ENCODE data around the gene TRIOBP.

The TRIOBP gene

GRCh38 chr22:37751449-37752188 is 54.8 kb downstream of the TRIOBP start:
- Histone ChIP-seq H3K27ac (ENCODE audit: low read length) (no peak overlapping the region), H3K36me3 (ENCODE audit: control insufficient read depth, insufficient read depth, low read length) (peaks cover 8% of the 10 kb centered on the region; the same call in 1 of the 2 replicates), H3K27me3 (ENCODE audit: control insufficient read depth, insufficient read depth, low read length) (no peaks in the 10 kb centered on the region), H3K4me1 (ENCODE audit: control insufficient read depth, insufficient read depth, low read length) (0 out of 2 replicates have a peak, but pooled peaks cover 2% of the 10 kb centered on the region), H3K9me3 (ENCODE audit: control insufficient read depth, insufficient read depth, low read length) (no peaks in the 10 kb centered on the region), H3K4me3 (ENCODE audit: low read length) (no peak overlapping the region)
- no CpG with 5 or more reads among the region's 11 CpGs for WGBS (ENCODE audit: insufficient coverage, insufficient read length)
- DNase-seq (ENCODE audit: low read depth, low spot score): no peak

- Histone ChIP-seq H3K27ac (ENCODE audit: low read length) (no peak overlapping the region), H3K27me3 (ENCODE audit: control insufficient read depth, insufficient read depth, low read length) (no peaks in the 10 kb centered on the region), H3K4me1 (ENCODE audit: control insufficient read depth, insufficient read depth, low read length) (no peaks in the 10 kb centered on the region), H3K4me3 (ENCODE audit: low read length) (no peak overlapping the region), H3K36me3 (ENCODE audit: control insufficient read depth, insufficient read depth, low read length) (peaks cover 9% of the 10 kb centered on the region; the same call in 1 of the 2 replicates), H3K9me3 (ENCODE audit: control insufficient read depth, insufficient read depth, low read length) (no peaks in the 10 kb centered on the region)
- no peak for DNase-seq (ENCODE audit: low read depth, low spot score)
- no CpG with 5 or more reads among the region's 17 CpGs for WGBS (ENCODE audit: insufficient coverage, insufficient read length)
Measured at GRCh38 chr22:37752189-37753087, 55.6 kb downstream of the TRIOBP start.

GRCh38 chr22:37753746-37754145 is 56.9 kb downstream of the TRIOBP start:
- no peak overlapping the region for H3K4me3 ChIP-seq (ENCODE audit: low read length)
- no peaks in the 10 kb centered on the region for H3K9me3 ChIP-seq (ENCODE audit: control insufficient read depth, insufficient read depth, low read length)
- no peak overlapping the region for H3K27ac ChIP-seq (ENCODE audit: low read length)
- DNase-seq (ENCODE audit: low read depth, low spot score): no peak
- H3K4me1 ChIP-seq (ENCODE audit: control insufficient read depth, insufficient read depth, low read length): no peaks in the 10 kb centered on the region
- H3K27me3 ChIP-seq (ENCODE audit: control insufficient read depth, insufficient read depth, low read length): no peaks in the 10 kb centered on the region
- peaks cover 19% of the 10 kb centered on the region for H3K36me3 ChIP-seq (ENCODE audit: control insufficient read depth, insufficient read depth, low read length)
- WGBS (ENCODE audit: insufficient coverage, insufficient read length): no CpG with 5 or more reads among the region's 10 CpGs

GRCh38 chr22:37757663-37758062 is 60.8 kb downstream of the TRIOBP start:
- Histone ChIP-seq H3K9me3 (ENCODE audit: control insufficient read depth, insufficient read depth, low read length) (no peaks in the 10 kb centered on the region), H3K4me3 (ENCODE audit: low read length) (no peak overlapping the region), H3K36me3 (ENCODE audit: control insufficient read depth, insufficient read depth, low read length) (peaks cover 22% of the 10 kb centered on the region), H3K27me3 (ENCODE audit: control insufficient read depth, insufficient read depth, low read length) (no peaks in the 10 kb centered on the region), H3K27ac (ENCODE audit: low read length) (no peak overlapping the region), H3K4me1 (ENCODE audit: control insufficient read depth, insufficient read depth, low read length) (no peaks in the 10 kb centered on the region)
- WGBS (ENCODE audit: insufficient coverage, insufficient read length): no CpG with 5 or more reads among the region's 27 CpGs
- no peak for DNase-seq (ENCODE audit: low read depth, low spot score)

- no peaks in the 10 kb centered on the region for H3K4me1 ChIP-seq (ENCODE audit: control insufficient read depth, insufficient read depth, low read length)
- no peak overlapping the region for H3K27ac ChIP-seq (ENCODE audit: low read length)
- peaks cover 22% of the 10 kb centered on the region for H3K36me3 ChIP-seq (ENCODE audit: control insufficient read depth, insufficient read depth, low read length)
Measured at GRCh38 chr22:37758694-37759093, 61.8 kb downstream of the TRIOBP start.

GRCh38 chr22:37759281-37759680 is 62.4 kb downstream of the TRIOBP start:
- Histone ChIP-seq H3K36me3 (ENCODE audit: control insufficient read depth, insufficient read depth, low read length) (peaks cover 22% of the 10 kb centered on the region), H3K4me3 (ENCODE audit: low read length) (no peak overlapping the region), H3K4me1 (ENCODE audit: control insufficient read depth, insufficient read depth, low read length) (no peaks in the 10 kb centered on the region), H3K27ac (ENCODE audit: low read length) (no peak overlapping the region), H3K9me3 (ENCODE audit: control insufficient read depth, insufficient read depth, low read length) (no peaks in the 10 kb centered on the region), H3K27me3 (ENCODE audit: control insufficient read depth, insufficient read depth, low read length) (no peaks in the 10 kb centered on the region)
- no peak for DNase-seq (ENCODE audit: low read depth, low spot score)
- no CpG with 5 or more reads among the region's 11 CpGs for WGBS (ENCODE audit: insufficient coverage, insufficient read length)

More at GRCh38 chr22:37758694-37759093, 61.8 kb downstream of the TRIOBP start:
- H3K27me3 ChIP-seq (ENCODE audit: control insufficient read depth, insufficient read depth, low read length): no peaks in the 10 kb centered on the region
- WGBS (ENCODE audit: insufficient coverage, insufficient read length): no CpG with 5 or more reads among the region's 10 CpGs
- H3K4me3 ChIP-seq (ENCODE audit: low read length): no peak overlapping the region
- no peaks in the 10 kb centered on the region for H3K9me3 ChIP-seq (ENCODE audit: control insufficient read depth, insufficient read depth, low read length)
- no peak for DNase-seq (ENCODE audit: low read depth, low spot score)

GRCh38 chr22:37760152-37760551 is 63.3 kb downstream of the TRIOBP start:
- Histone ChIP-seq H3K27me3 (ENCODE audit: control insufficient read depth, insufficient read depth, low read length) (no peaks in the 10 kb centered on the region), H3K4me1 (ENCODE audit: control insufficient read depth, insufficient read depth, low read length) (no peaks in the 10 kb centered on the region), H3K4me3 (ENCODE audit: low read length) (no peak overlapping the region), H3K27ac (ENCODE audit: low read length) (no peak overlapping the region), H3K36me3 (ENCODE audit: control insufficient read depth, insufficient read depth, low read length) (peaks cover 19% of the 10 kb centered on the region), H3K9me3 (ENCODE audit: control insufficient read depth, insufficient read depth, low read length) (no peaks in the 10 kb centered on the region)
- no CpG with 5 or more reads among the region's 3 CpGs for WGBS (ENCODE audit: insufficient coverage, insufficient read length)
- DNase-seq (ENCODE audit: low read depth, low spot score): no peak

- Histone ChIP-seq H3K36me3 (ENCODE audit: control insufficient read depth, insufficient read depth, low read length) (peaks cover 13% of the 10 kb centered on the region), H3K9me3 (ENCODE audit: control insufficient read depth, insufficient read depth, low read length) (no peaks in the 10 kb centered on the region), H3K4me1 (ENCODE audit: control insufficient read depth, insufficient read depth, low read length) (no peaks in the 10 kb centered on the region), H3K27me3 (ENCODE audit: control insufficient read depth, insufficient read depth, low read length) (no peaks in the 10 kb centered on the region), H3K4me3 (ENCODE audit: low read length) (no peak overlapping the region), H3K27ac (ENCODE audit: low read length) (no peak overlapping the region)
- WGBS (ENCODE audit: insufficient coverage, insufficient read length): no CpG with 5 or more reads among the region's 10 CpGs
- no peak for DNase-seq (ENCODE audit: low read depth, low spot score)
Measured at GRCh38 chr22:37762389-37762836, 65.6 kb downstream of the TRIOBP start.

GRCh38 chr22:37763012-37763411 is 66.2 kb downstream of the TRIOBP start:
- Histone ChIP-seq H3K36me3 (ENCODE audit: control insufficient read depth, insufficient read depth, low read length) (peaks cover 8% of the 10 kb centered on the region), H3K4me1 (ENCODE audit: control insufficient read depth, insufficient read depth, low read length) (no peaks in the 10 kb centered on the region), H3K27ac (ENCODE audit: low read length) (no peak overlapping the region), H3K27me3 (ENCODE audit: control insufficient read depth, insufficient read depth, low read length) (no peaks in the 10 kb centered on the region), H3K9me3 (ENCODE audit: control insufficient read depth, insufficient read depth, low read length) (no peaks in the 10 kb centered on the region), H3K4me3 (ENCODE audit: low read length) (no peak overlapping the region)
- no peak for DNase-seq (ENCODE audit: low read depth, low spot score)
- no CpG with 5 or more reads among the region's 9 CpGs for WGBS (ENCODE audit: insufficient coverage, insufficient read length)

GRCh38 chr22:37763652-37764051 is 66.8 kb downstream of the TRIOBP start:
- Histone ChIP-seq H3K27me3 (ENCODE audit: control insufficient read depth, insufficient read depth, low read length) (no peaks in the 10 kb centered on the region), H3K36me3 (ENCODE audit: control insufficient read depth, insufficient read depth, low read length) (peaks cover 6% of the 10 kb centered on the region), H3K27ac (ENCODE audit: low read length) (no peak overlapping the region), H3K4me1 (ENCODE audit: control insufficient read depth, insufficient read depth, low read length) (no peaks in the 10 kb centered on the region), H3K4me3 (ENCODE audit: low read length) (no peak overlapping the region), H3K9me3 (ENCODE audit: control insufficient read depth, insufficient read depth, low read length) (no peaks in the 10 kb centered on the region)
- WGBS (ENCODE audit: insufficient coverage, insufficient read length): no CpG with 5 or more reads among the region's 16 CpGs
- DNase-seq (ENCODE audit: low read depth, low spot score): no peak
